Nephron progenitor cell (in vitro differentiated cells): Measurements from ENCODE around the gene SYCP3.
A peak's percentile ranks its signal among the peaks of the same experiment; 100 is the strongest.

Source experiments
- DNase-seq: peaks from one replicate; pipeline ENCODE4 v3.0.0; 2021
- H3K27ac Mint-ChIP-seq: 2 replicates; pipeline ENCODE4 v1.8.0; 2021; ENCODE audit warnings: mild to moderate bottlenecking, moderate library complexity, mixed read lengths
- H3K27me3 Mint-ChIP-seq: 2 replicates; pipeline ENCODE4 v1.8.0; 2021; ENCODE audit warnings: mild to moderate bottlenecking, low read depth, mixed read lengths; ENCODE audit not compliant: poor library complexity
- H3K36me3 Mint-ChIP-seq: 2 replicates; pipeline ENCODE4 v1.8.0; 2021; ENCODE audit warnings: low read depth, mixed read lengths
- H3K4me1 Mint-ChIP-seq: 2 replicates; pipeline ENCODE4 v1.8.0; 2021; ENCODE audit warnings: mixed read lengths
- H3K4me3 Mint-ChIP-seq: 2 replicates; pipeline ENCODE4 v1.8.0; 2021; ENCODE audit warnings: mild to moderate bottlenecking, moderate library complexity, mixed read lengths
- H3K9me3 Mint-ChIP-seq: 2 replicates; pipeline ENCODE4 v1.8.0; 2021; ENCODE audit warnings: mild to moderate bottlenecking, moderate library complexity, mixed read lengths
- CTCF ChIP-seq: fragments of 200-600 bp; sonication (generic); IDR thresholded peaks from 2 replicates; pipeline ENCODE4 v1.5.0; 2021; ENCODE audit warnings: antibody characterized with exemption

Gene SYCP3

GRCh38 chr12:101750152-101750551, 10.9 kb upstream of the SYCP3 start:
- no peaks in the 10 kb centered on the region for H3K27me3 Mint-ChIP-seq
- peaks cover 5% of the 10 kb centered on the region for H3K4me1 Mint-ChIP-seq
- H3K27ac Mint-ChIP-seq, result peak overlapping the region; percentile 68
- no peaks in the 10 kb centered on the region for H3K9me3 Mint-ChIP-seq
- H3K4me3 Mint-ChIP-seq, result no peak overlapping the region
- TF ChIP-seq CTCF, result no peak
- H3K36me3 Mint-ChIP-seq, result peaks cover 3% of the 10 kb centered on the region
- DNase-seq, result no peak

- H3K4me1 Mint-ChIP-seq, result no peaks in the 10 kb centered on the region
- TF ChIP-seq CTCF, result no peak
- H3K27ac Mint-ChIP-seq, result no peak overlapping the region
- H3K4me3 Mint-ChIP-seq, result no peak overlapping the region
- H3K36me3 Mint-ChIP-seq, result peaks cover 5% of the 10 kb centered on the region
- no peaks in the 10 kb centered on the region for H3K27me3 Mint-ChIP-seq
- no peak for DNase-seq
- H3K9me3 Mint-ChIP-seq, result no peaks in the 10 kb centered on the region
Measured at GRCh38 chr12:101749657-101750056, 10.4 kb upstream of the SYCP3 start.

GRCh38 chr12:101748907-101749306, 9.6 kb upstream of the SYCP3 start:
- Mint-ChIP-seq H3K9me3 (no peaks in the 10 kb centered on the region), H3K36me3 (peaks cover 12% of the 10 kb centered on the region), H3K27ac (no peak overlapping the region)

GRCh38 chr12:101747697-101748096, 8.4 kb upstream of the SYCP3 start:
- Mint-ChIP-seq H3K27me3 (no peaks in the 10 kb centered on the region), H3K9me3 (no peaks in the 10 kb centered on the region), H3K27ac (no peak overlapping the region), H3K4me1 (peaks cover 7% of the 10 kb centered on the region), H3K4me3 (no peak overlapping the region), H3K36me3 (peaks cover 21% of the 10 kb centered on the region)
- no peak for TF ChIP-seq CTCF
- DNase-seq, result no peak

More at GRCh38 chr12:101748907-101749306, 9.6 kb upstream of the SYCP3 start:
- no peak for DNase-seq
- no peaks in the 10 kb centered on the region for H3K27me3 Mint-ChIP-seq
- no peak overlapping the region for H3K4me3 Mint-ChIP-seq
- H3K4me1 Mint-ChIP-seq, result no peaks in the 10 kb centered on the region
- no peak for TF ChIP-seq CTCF

- no peak for TF ChIP-seq CTCF
Measured at GRCh38 chr12:101746661-101747060, 7.4 kb upstream of the SYCP3 start.

GRCh38 chr12:101746196-101746595, 6.9 kb upstream of the SYCP3 start:
- Mint-ChIP-seq H3K9me3 (no peaks in the 10 kb centered on the region), H3K4me1 (peaks cover 7% of the 10 kb centered on the region), H3K36me3 (peaks cover 28% of the 10 kb centered on the region), H3K4me3 (no peak overlapping the region), H3K27me3 (no peaks in the 10 kb centered on the region), H3K27ac (no peak overlapping the region)
- no peak for TF ChIP-seq CTCF
- DNase-seq, result no peak

More at GRCh38 chr12:101746661-101747060, 7.4 kb upstream of the SYCP3 start:
- Mint-ChIP-seq H3K9me3 (no peaks in the 10 kb centered on the region), H3K4me1 (peaks cover 7% of the 10 kb centered on the region), H3K36me3 (peaks cover 23% of the 10 kb centered on the region), H3K27me3 (no peaks in the 10 kb centered on the region), H3K4me3 (no peak overlapping the region), H3K27ac (no peak overlapping the region)
- DNase-seq, result no peak
